HL-60 (cell line): Measurements from ENCODE around the gene GORASP2.

ENCODE experiments used
- DNase-seq, 2 experiments: peaks; one replicate each; pipeline ENCODE4 v3.0.0-alpha.2; 2010 to 2020; ENCODE audit warnings: low read depth in 1 of 2, low spot score in 1 of 2
- H3K27ac ChIP-seq: fragments of 250-450 bp; sonication (Bioruptor Pico); replicated peaks from 2 replicates; pipeline ENCODE4 v1.5.1; 2020; ENCODE audit warnings: mild to moderate bottlenecking, moderate library complexity
- H3K27me3 ChIP-seq: fragments of 250-450 bp; sonication (Bioruptor Pico); 2 replicates; pipeline ENCODE4 v1.5.1; 2021; ENCODE audit warnings: mild to moderate bottlenecking, moderate library complexity; ENCODE audit not compliant: insufficient read depth, poor library complexity, severe bottlenecking
- H3K4me3 ChIP-seq: replicated peaks from 2 replicates; pipeline ENCODE4 v1.5.1; 2011; ENCODE audit warnings: mild to moderate bottlenecking, control low read depth, low read length; ENCODE audit not compliant: insufficient read depth
- CTCF ChIP-seq: IDR thresholded peaks from one replicate; pipeline ENCODE4 v1.5.1; 2011; ENCODE audit warnings: low read length, control low read depth, inconsistent platforms; ENCODE audit not compliant: insufficient read depth
- GABPA ChIP-seq: IDR thresholded peaks from 2 replicates; pipeline ENCODE4 v1.6.1; 2012; ENCODE audit warnings: low read depth
- POLR2AphosphoS5 ChIP-seq: IDR thresholded peaks from 2 replicates; pipeline ENCODE4 v1.6.1; 2012; ENCODE audit warnings: low read depth
- REST ChIP-seq: IDR thresholded peaks from 2 replicates; pipeline ENCODE4 v1.6.1; 2012; ENCODE audit warnings: low read depth; ENCODE audit not compliant: insufficient replicate concordance
- SPI1 ChIP-seq: IDR thresholded peaks from 2 replicates; pipeline ENCODE4 v1.6.1; 2012; ENCODE audit warnings: low read depth, mild to moderate bottlenecking, borderline replicate concordance

The GORASP2 gene

GRCh38 chr2:170975943-170976270 lies 46.9 kb downstream of the GORASP2 start:
- H3K4me3 ChIP-seq = no peak overlapping the region
- TF ChIP-seq REST (no peak), POLR2AphosphoS5 (no peak), CTCF (no peak), SPI1 (no peak), GABPA (no peak)

DNA sequence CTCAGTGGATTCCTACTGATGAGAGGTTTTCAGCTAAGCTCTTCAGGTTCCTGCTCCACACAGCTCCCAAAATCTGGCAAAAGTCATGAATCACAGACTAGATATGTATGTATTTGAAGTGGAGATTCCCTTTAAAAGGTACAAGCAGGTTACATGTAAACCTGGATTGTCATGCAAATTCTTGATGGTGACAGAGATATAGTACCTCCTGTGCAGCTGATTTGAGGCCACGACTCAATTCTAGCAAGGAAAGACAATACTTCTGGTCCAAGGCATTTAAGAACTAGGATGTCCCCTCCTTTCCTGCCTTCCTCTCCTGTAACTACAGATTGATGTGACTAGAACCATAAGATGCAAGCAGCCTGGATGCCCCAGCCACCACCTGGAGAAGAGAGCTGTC lies 55.0 kb downstream of the GORASP2 start:
- TF ChIP-seq REST = no peak
- no peak for TF ChIP-seq POLR2AphosphoS5
- no peak for TF ChIP-seq CTCF
- TF ChIP-seq SPI1 = no peak
- no peak for TF ChIP-seq GABPA
- Histone ChIP-seq H3K4me3 (no peak overlapping the region), H3K27me3 (peaks cover 4% of the 10 kb centered on the region), H3K27ac (no peak overlapping the region)
- DNase-seq = no peak

More at GRCh38 chr2:170975943-170976270, 46.9 kb downstream of the GORASP2 start:
- Histone ChIP-seq H3K27me3 (no peaks in the 10 kb centered on the region), H3K27ac (no peak overlapping the region)
- no peak for DNase-seq

DNA sequence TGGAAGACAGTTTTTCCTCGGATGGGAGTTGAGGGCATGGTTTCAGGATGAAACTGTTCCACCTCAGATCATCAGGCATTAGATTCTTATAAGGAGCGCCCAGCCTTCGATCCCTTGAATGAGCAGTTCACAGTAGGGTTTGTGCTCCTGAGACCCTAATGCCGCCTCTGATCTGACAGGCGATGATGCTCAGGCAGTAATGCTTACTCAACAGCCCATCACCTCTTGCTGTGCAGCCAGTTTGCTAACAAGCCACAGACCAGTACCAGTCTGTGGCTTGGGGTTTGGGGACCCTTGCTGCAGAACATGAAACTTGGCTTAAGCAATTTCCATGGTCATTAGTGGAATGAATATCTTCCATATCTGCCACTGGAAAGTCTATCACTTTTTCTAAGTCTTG lies 56.4 kb downstream of the GORASP2 start:
- Histone ChIP-seq H3K27ac (no peak overlapping the region), H3K4me3 (no peak overlapping the region), H3K27me3 (peaks cover 4% of the 10 kb centered on the region)
- no peak for DNase-seq
- TF ChIP-seq CTCF (no peak), GABPA (no peak), SPI1 (no peak), REST (no peak), POLR2AphosphoS5 (no peak)
